ENCODE results near the gene VWA3B.

DNA sequence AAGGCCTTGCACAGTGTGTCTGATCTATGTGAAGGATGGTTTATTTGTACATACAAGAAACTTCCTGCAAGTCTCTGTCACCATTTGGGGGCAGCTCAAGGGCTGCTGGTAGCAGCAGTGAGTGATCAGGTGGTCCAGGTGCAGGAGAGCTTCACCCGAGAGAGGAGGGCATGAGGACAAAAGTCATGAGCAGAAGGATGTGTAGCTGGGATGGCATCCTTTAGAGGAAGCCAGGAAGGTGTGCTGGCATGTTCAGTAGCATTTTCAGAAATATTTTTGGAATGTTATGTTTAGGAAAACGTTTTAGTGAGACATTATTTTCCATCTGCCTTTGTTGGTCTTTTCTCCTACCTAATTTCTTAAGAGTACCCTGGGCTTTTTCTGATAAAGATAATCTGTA, 31.9 kb downstream of the VWA3B start:
- TF ChIP-seq EP300 (IDR thresholded peaks at IDR 0.05) (no peak), POLR2AphosphoS5 (IDR thresholded peaks at IDR 0.05) (no peak), POLR2A (IDR thresholded peaks at IDR 0.05) (no peak)
- TF ChIP-seq, protein P1, sequence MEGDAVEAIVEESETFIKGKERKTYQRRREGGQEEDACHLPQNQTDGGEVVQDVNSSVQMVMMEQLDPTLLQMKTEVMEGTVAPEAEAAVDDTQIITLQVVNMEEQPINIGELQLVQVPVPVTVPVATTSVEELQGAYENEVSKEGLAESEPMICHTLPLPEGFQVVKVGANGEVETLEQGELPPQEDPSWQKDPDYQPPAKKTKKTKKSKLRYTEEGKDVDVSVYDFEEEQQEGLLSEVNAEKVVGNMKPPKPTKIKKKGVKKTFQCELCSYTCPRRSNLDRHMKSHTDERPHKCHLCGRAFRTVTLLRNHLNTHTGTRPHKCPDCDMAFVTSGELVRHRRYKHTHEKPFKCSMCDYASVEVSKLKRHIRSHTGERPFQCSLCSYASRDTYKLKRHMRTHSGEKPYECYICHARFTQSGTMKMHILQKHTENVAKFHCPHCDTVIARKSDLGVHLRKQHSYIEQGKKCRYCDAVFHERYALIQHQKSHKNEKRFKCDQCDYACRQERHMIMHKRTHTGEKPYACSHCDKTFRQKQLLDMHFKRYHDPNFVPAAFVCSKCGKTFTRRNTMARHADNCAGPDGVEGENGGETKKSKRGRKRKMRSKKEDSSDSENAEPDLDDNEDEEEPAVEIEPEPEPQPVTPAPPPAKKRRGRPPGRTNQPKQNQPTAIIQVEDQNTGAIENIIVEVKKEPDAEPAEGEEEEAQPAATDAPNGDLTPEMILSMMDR (IDR thresholded peaks at IDR 0.05), result no peak

All from upper lobe of left lung (tissue), 4 donors.